Activated CD8-positive, alpha-beta T cell treated with anti-CD3 and anti-CD28 coated beads for 36 hours (primary cell): Measurements from ENCODE around the gene C17orf100. TPM values are rescaled to one million over a fixed set of nuclear protein-coding genes. Genes with fewer than 3 reads are reported as not detected.
"Not testable (repeated sequence)": the region's sequence is repeated elsewhere in the genome, so short reads cannot be mapped to it uniquely, and the experiment has no call there.

ENCODE experiments used
- ATAC-seq: fragments of 200-7000 bp; cut with Tn5 transposase; one replicate; pipeline ENCODE4 v1.10.0; 2021; ENCODE audit warnings: mild to moderate bottlenecking, moderate library complexity
- CTCF ChIA-PET: fragments of 350-600 bp; sonication (Branson Sonifier 250); formaldehyde crosslinking; loops from one replicate; lab custom pipeline; 2021; ENCODE audit warnings: antibody characterized with exemption; lab: Charles Lee
- POLR2A ChIA-PET: fragments of 350-600 bp; sonication (Branson Sonifier 250); formaldehyde crosslinking; loops from one replicate; lab custom pipeline; 2021; ENCODE audit warnings: antibody characterized with exemption; lab: Charles Lee
- DNase-seq: peaks from one replicate; pipeline ENCODE4 v3.0.0-alpha.2; 2020
- H3K27ac Mint-ChIP-seq: one replicate; pipeline ENCODE4 v1.8.0; 2021; ENCODE audit warnings: mild to moderate bottlenecking, mixed read lengths
- H3K27me3 Mint-ChIP-seq: one replicate; pipeline ENCODE4 v1.8.0; 2021; ENCODE audit warnings: mixed read lengths
- H3K36me3 Mint-ChIP-seq: one replicate; pipeline ENCODE4 v1.8.0; 2021; ENCODE audit warnings: low read depth, mixed read lengths
- H3K4me1 Mint-ChIP-seq: one replicate; pipeline ENCODE4 v1.8.0; 2021; ENCODE audit warnings: low read depth, mixed read lengths
- H3K4me3 Mint-ChIP-seq: one replicate; pipeline ENCODE4 v1.8.0; 2021; ENCODE audit warnings: mild to moderate bottlenecking, moderate library complexity, mixed read lengths
- H3K9me3 Mint-ChIP-seq: one replicate; pipeline ENCODE4 v1.8.0; 2021; ENCODE audit warnings: mixed read lengths
- intact Hi-C: fragments of 100-400 bp; cut with micrococcal nuclease; formaldehyde crosslinking; loops from one replicate; pipeline ENCODE4 v1.10.0; 2022
- total RNA-seq, 2 experiments: library from RNA; stranded (reverse); gene quantifications; one replicate each; pipeline ENCODE4 v1.2.3, GENCODE V29; 2021
- TF ChIP-seq, protein P1 (sequence below): fragments of 200-600 bp; IDR thresholded peaks from one replicate; pipeline ENCODE4 v1.8.0; 2022; ENCODE audit warnings: antibody characterized with exemption, mild to moderate bottlenecking

The C17orf100 gene
- total RNA-seq, 2 experiments from 2014 or later: 1.1 to 1.6 TPM

GRCh38 chr17:6691546-6691945 is 40.0 kb downstream of the C17orf100 start:
- Mint-ChIP-seq H3K36me3 (no peaks in the 10 kb centered on the region), H3K4me3 (no peak overlapping the region), H3K9me3 (no peaks in the 10 kb centered on the region), H3K4me1 (no peaks in the 10 kb centered on the region), H3K27ac (no peak overlapping the region), H3K27me3 (peaks cover 11% of the 10 kb centered on the region)
- no peak for ATAC-seq
- DNase-seq: no peak
- CTCF ChIA-PET: interaction anchor here (0.9 to 1.1 kb wide), 2 partner anchors 10 to 28 kb away, joined by 3 read pairs; no protein-coding TSS in a partner anchor
- TF ChIP-seq, protein P1, sequence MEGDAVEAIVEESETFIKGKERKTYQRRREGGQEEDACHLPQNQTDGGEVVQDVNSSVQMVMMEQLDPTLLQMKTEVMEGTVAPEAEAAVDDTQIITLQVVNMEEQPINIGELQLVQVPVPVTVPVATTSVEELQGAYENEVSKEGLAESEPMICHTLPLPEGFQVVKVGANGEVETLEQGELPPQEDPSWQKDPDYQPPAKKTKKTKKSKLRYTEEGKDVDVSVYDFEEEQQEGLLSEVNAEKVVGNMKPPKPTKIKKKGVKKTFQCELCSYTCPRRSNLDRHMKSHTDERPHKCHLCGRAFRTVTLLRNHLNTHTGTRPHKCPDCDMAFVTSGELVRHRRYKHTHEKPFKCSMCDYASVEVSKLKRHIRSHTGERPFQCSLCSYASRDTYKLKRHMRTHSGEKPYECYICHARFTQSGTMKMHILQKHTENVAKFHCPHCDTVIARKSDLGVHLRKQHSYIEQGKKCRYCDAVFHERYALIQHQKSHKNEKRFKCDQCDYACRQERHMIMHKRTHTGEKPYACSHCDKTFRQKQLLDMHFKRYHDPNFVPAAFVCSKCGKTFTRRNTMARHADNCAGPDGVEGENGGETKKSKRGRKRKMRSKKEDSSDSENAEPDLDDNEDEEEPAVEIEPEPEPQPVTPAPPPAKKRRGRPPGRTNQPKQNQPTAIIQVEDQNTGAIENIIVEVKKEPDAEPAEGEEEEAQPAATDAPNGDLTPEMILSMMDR: no peak
- POLR2A ChIA-PET: no interaction called here
- intact Hi-C loops: no loop called here

DNA sequence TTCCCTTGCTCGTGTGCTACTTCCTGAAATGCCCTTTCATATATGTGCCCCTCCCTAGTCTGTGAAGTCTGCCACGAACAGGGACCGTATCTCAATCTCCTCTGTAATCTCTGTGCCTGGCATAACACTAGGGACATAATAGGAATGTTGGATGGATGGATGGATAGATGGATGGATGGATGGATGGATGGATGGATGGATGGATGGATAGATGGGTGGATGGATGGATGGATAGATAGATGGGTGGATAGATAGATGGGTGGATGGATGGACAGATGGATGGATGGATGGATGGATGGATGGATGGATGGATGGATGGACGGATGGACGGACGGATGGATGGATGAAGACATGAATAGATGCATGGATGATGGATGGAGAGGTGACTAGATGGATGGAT is 40.4 kb downstream of the C17orf100 start:
- H3K4me1 Mint-ChIP-seq, ATAC-seq, H3K27ac Mint-ChIP-seq, H3K9me3 Mint-ChIP-seq, POLR2A ChIA-PET, intact Hi-C loops, DNase-seq, H3K36me3 Mint-ChIP-seq, H3K4me3 Mint-ChIP-seq: not testable (repeated sequence)
- peaks cover 11% of the 10 kb centered on the region for H3K27me3 Mint-ChIP-seq
- CTCF ChIA-PET: interaction anchor here (0.9 to 1.1 kb wide), 2 partner anchors 10 to 28 kb away, joined by 3 read pairs; no protein-coding TSS in a partner anchor

DNA sequence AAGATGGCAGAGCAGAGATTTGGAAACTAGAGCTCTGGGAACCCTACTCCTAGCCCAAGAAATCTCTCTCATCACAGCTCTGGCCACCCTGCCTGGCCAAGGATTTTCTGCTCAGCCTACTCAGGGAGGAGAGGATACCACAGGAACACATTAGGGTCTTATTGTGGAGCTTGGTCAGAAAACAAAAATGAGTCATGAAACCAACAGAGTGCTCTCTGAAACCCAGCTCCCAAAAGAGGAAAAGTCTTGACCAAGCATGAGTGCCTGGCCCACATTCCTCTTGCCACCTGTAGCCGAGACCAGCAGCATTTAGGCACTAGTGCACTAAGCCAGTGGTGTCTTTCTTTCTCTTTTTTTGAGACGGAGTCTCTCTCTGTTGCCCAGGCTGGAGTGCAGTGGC is 43.5 kb downstream of the C17orf100 start:
- intact Hi-C loops: no loop called here
- no peak overlapping the region for H3K4me3 Mint-ChIP-seq
- no peak overlapping the region for H3K27ac Mint-ChIP-seq
- DNase-seq (no peak), ATAC-seq (no peak)
- H3K27me3 Mint-ChIP-seq: peaks cover 8% of the 10 kb centered on the region
- TF ChIP-seq, protein P1: no peak
- ChIA-PET POLR2A (no interaction called here), CTCF (no interaction called here)
- H3K4me1 Mint-ChIP-seq: no peaks in the 10 kb centered on the region
- H3K36me3 Mint-ChIP-seq: no peaks in the 10 kb centered on the region
- H3K9me3 Mint-ChIP-seq: no peaks in the 10 kb centered on the region

GRCh38 chr17:6695565-6695964 is 44.0 kb downstream of the C17orf100 start:
- H3K27me3 Mint-ChIP-seq: peaks cover 6% of the 10 kb centered on the region
- POLR2A ChIA-PET: no interaction called here
- no peaks in the 10 kb centered on the region for H3K9me3 Mint-ChIP-seq
- intact Hi-C loops: no loop called here
- H3K4me1 Mint-ChIP-seq: no peaks in the 10 kb centered on the region
- no peaks in the 10 kb centered on the region for H3K36me3 Mint-ChIP-seq
- DNase-seq (no peak), ATAC-seq (no peak)
- no peak overlapping the region for H3K4me3 Mint-ChIP-seq
- TF ChIP-seq, protein P1: no peak
- CTCF ChIA-PET: no interaction called here
- H3K27ac Mint-ChIP-seq: no peak overlapping the region

DNA sequence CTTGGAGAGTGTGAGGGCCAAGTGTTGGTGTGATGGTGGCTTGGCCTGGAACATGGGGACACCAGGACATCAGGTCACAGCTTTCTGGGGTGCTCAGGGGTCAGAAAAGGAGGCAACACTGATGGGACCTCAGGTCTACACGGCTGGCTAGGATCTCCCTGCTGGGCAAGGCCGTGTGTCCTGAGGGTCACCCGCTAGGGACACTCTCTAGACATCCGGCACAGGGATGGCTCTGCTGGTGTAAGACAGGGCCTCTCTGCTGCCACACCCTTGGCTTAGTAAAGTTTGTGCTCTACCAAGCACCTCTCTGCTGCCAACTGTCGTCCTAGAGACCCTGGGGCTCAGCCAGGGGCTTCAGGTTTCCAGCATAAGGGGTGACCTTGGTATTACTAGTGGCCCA is 45.3 kb downstream of the C17orf100 start:
- Mint-ChIP-seq H3K27ac (no peak overlapping the region), H3K27me3 (peaks cover 4% of the 10 kb centered on the region), H3K4me1 (no peaks in the 10 kb centered on the region), H3K36me3 (no peaks in the 10 kb centered on the region), H3K4me3 (no peak overlapping the region), H3K9me3 (no peaks in the 10 kb centered on the region)
- ATAC-seq: no peak
- no peak for DNase-seq
- CTCF ChIA-PET: no interaction called here
- intact Hi-C loops: no loop called here
- TF ChIP-seq, protein P1: no peak
- POLR2A ChIA-PET: interaction anchor here (0.8 kb wide), 1 partner anchor 64 kb away, joined by 3 read pairs; no protein-coding TSS in a partner anchor

DNA sequence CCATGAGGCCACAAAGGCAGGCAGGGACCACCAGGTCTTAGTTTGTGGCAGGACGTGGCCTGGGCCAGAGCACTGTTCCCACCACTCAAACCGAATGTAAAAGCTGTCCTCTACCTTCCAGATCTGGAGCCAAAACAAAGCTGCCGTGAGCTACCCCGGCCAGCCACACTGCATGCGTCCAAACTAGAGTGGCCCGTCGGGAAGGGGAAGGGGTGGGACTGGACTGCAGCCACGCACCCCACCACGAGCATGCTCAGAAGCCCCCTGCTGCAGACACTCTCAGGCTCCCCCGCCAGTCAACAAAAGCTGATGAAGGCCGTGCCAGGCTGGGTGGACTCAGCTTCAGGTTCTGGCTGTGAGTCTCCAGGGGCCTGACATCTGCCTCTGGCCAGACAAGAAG is 46.4 kb downstream of the C17orf100 start:
- DNase-seq: no peak
- intact Hi-C loops: no loop called here
- CTCF ChIA-PET: no interaction called here

More for the DNA sequence above, 46.4 kb downstream of the C17orf100 start:
- H3K4me1 Mint-ChIP-seq: peaks cover 2% of the 10 kb centered on the region
- no peak for ATAC-seq
- no peak overlapping the region for H3K4me3 Mint-ChIP-seq
- no peaks in the 10 kb centered on the region for H3K36me3 Mint-ChIP-seq
- POLR2A ChIA-PET: no interaction called here
- no peaks in the 10 kb centered on the region for H3K9me3 Mint-ChIP-seq
- TF ChIP-seq, protein P1: no peak
- no peak overlapping the region for H3K27ac Mint-ChIP-seq
- H3K27me3 Mint-ChIP-seq: no peaks in the 10 kb centered on the region
